ENCODE measurements around the gene ST3GAL3. TPM values are rescaled to one million over a fixed set of nuclear protein-coding genes. Genes with fewer than 3 reads are reported as not detected.

Gene ST3GAL3
- total and polyA plus RNA-seq, 10 of the 15 experiments (the other 5 are each of a cell fraction or from before 2014, with no cell fraction given): 1.2 to 19.3 (median 11.0) TPM

DNA sequence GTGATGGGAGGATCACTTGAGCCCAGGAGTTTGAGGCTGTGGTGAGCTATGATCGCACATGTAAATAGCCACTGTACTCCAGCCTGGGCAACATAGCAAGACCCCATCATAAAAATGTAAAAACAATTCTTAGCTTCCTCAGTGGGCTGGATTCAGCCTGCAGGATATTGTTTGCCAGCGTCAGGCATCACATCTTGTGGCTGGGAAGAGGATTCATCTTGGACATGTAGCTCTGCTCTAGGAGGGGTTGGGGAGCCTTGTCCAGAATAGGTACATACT lies 19.3 kb upstream of the ST3GAL3 start:
- in situ Hi-C loops (cut with MboI): no loop called here
- H3K9ac ChIP-seq (ENCODE audit: control insufficient read depth, insufficient read depth, low read length): no peak overlapping the region
- peaks cover 42 to 63% of the 10 kb centered on the region in 2 experiments for H3K36me3 ChIP-seq (ENCODE audit: control insufficient read depth in 2 of 2, insufficient read depth in 2 of 2, low read length in 1 of 2)
- no peak overlapping the region for H3K4me2 ChIP-seq (ENCODE audit: control insufficient read depth, insufficient read depth)
- SMC1A ChIA-PET (ENCODE audit: uncharacterized antibody, unreplicated experiment): no interaction called here
- H3K4me1 ChIP-seq (ENCODE audit: control insufficient read depth, insufficient read depth, low read length): no peaks in the 10 kb centered on the region
- BruUV-seq (replicated peaks): no TSS peak
- no peak overlapping the region for H2AFZ ChIP-seq (ENCODE audit: control insufficient read depth, low read depth, low read length)
- ATAC-seq (no peak), DNase-seq (ENCODE audit: low read depth, low spot score) (no peak), FAIRE-seq (no peak)
- H3K9me3 ChIP-seq (replicated peaks; ENCODE audit: control insufficient read depth, insufficient read depth, low read length): no peaks in the 10 kb centered on the region
- WGBS (ENCODE audit: insufficient coverage, insufficient replicate concordance, low lambda C conversion rate, missing lambda C conversion rate): 98% methylated on average over 2 of the region's 2 CpGs
- RAD21 ChIA-PET (ENCODE audit: unreplicated experiment): interaction anchor here (0.6 to 0.9 kb wide), 2 partner anchors 34 to 247 kb away, joined by 3 read pairs; no protein-coding TSS in a partner anchor
- no peak overlapping the region for H3K4me3 ChIP-seq
- intact Hi-C loops (cut with micrococcal nuclease; ENCODE audit: unreplicated experiment): no loop called here
- H3K79me2 ChIP-seq (ENCODE audit: control insufficient read depth, insufficient read depth, low read length): no peaks in the 10 kb centered on the region
- H3K27me3 ChIP-seq (replicated peaks in 1 of 2; ENCODE audit: control insufficient read depth in 2 of 2, insufficient read depth in 2 of 2, low read length in 1 of 2): no peaks in the 10 kb centered on the region
- POLR2A ChIA-PET: interaction anchor here (0.5 to 1.3 kb wide), 2 partner anchors 38 to 47 kb away, joined by 3 to 4 read pairs; partner anchors contain the start of gene KDM4A
- H3K27ac ChIP-seq (ENCODE audit: control insufficient read depth, insufficient read depth): no peak overlapping the region
- H4K20me1 ChIP-seq (ENCODE audit: control insufficient read depth, insufficient read depth): no peaks in the 10 kb centered on the region
- CTCF ChIA-PET: interaction anchor here (1.0 to 2.8 kb wide), 5 partner anchors 22 to 76 kb away, joined by 3 to 8 read pairs (median 3); no protein-coding TSS in a partner anchor
- TF ChIP-seq, protein P1, sequence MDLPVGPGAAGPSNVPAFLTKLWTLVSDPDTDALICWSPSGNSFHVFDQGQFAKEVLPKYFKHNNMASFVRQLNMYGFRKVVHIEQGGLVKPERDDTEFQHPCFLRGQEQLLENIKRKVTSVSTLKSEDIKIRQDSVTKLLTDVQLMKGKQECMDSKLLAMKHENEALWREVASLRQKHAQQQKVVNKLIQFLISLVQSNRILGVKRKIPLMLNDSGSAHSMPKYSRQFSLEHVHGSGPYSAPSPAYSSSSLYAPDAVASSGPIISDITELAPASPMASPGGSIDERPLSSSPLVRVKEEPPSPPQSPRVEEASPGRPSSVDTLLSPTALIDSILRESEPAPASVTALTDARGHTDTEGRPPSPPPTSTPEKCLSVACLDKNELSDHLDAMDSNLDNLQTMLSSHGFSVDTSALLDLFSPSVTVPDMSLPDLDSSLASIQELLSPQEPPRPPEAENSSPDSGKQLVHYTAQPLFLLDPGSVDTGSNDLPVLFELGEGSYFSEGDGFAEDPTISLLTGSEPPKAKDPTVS (IDR thresholded peaks at IDR 0.05; ENCODE audit: low read depth, low read length): no peak
- TF ChIP-seq, protein P2, sequence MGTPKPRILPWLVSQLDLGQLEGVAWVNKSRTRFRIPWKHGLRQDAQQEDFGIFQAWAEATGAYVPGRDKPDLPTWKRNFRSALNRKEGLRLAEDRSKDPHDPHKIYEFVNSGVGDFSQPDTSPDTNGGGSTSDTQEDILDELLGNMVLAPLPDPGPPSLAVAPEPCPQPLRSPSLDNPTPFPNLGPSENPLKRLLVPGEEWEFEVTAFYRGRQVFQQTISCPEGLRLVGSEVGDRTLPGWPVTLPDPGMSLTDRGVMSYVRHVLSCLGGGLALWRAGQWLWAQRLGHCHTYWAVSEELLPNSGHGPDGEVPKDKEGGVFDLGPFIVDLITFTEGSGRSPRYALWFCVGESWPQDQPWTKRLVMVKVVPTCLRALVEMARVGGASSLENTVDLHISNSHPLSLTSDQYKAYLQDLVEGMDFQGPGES (IDR thresholded peaks at IDR 0.05): no peak
- TF ChIP-seq MXI1 (IDR thresholded peaks at IDR 0.05; ENCODE audit: low read depth, low read length) (no peak), SPI1 (IDR thresholded peaks at IDR 0.05; ENCODE audit: borderline replicate concordance, insufficient read depth, low read depth, low read length) (no peak), NR2C1 (IDR thresholded peaks at IDR 0.05) (no peak), STAT3 (IDR thresholded peaks at IDR 0.05; ENCODE audit: low read depth, low read length) (no peak), NBN (IDR thresholded peaks at IDR 0.05) (no peak)
- TF ChIP-seq, protein P3, sequence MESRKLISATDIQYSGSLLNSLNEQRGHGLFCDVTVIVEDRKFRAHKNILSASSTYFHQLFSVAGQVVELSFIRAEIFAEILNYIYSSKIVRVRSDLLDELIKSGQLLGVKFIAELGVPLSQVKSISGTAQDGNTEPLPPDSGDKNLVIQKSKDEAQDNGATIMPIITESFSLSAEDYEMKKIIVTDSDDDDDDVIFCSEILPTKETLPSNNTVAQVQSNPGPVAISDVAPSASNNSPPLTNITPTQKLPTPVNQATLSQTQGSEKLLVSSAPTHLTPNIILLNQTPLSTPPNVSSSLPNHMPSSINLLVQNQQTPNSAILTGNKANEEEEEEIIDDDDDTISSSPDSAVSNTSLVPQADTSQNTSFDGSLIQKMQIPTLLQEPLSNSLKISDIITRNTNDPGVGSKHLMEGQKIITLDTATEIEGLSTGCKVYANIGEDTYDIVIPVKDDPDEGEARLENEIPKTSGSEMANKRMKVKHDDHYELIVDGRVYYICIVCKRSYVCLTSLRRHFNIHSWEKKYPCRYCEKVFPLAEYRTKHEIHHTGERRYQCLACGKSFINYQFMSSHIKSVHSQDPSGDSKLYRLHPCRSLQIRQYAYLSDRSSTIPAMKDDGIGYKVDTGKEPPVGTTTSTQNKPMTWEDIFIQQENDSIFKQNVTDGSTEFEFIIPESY (IDR thresholded peaks at IDR 0.05): no peak
- TF ChIP-seq, protein P4, sequence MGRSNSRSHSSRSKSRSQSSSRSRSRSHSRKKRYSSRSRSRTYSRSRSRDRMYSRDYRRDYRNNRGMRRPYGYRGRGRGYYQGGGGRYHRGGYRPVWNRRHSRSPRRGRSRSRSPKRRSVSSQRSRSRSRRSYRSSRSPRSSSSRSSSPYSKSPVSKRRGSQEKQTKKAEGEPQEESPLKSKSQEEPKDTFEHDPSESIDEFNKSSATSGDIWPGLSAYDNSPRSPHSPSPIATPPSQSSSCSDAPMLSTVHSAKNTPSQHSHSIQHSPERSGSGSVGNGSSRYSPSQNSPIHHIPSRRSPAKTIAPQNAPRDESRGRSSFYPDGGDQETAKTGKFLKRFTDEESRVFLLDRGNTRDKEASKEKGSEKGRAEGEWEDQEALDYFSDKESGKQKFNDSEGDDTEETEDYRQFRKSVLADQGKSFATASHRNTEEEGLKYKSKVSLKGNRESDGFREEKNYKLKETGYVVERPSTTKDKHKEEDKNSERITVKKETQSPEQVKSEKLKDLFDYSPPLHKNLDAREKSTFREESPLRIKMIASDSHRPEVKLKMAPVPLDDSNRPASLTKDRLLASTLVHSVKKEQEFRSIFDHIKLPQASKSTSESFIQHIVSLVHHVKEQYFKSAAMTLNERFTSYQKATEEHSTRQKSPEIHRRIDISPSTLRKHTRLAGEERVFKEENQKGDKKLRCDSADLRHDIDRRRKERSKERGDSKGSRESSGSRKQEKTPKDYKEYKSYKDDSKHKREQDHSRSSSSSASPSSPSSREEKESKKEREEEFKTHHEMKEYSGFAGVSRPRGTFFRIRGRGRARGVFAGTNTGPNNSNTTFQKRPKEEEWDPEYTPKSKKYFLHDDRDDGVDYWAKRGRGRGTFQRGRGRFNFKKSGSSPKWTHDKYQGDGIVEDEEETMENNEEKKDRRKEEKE (IDR thresholded peaks at IDR 0.05): no peak
- TF ChIP-seq, protein P5, sequence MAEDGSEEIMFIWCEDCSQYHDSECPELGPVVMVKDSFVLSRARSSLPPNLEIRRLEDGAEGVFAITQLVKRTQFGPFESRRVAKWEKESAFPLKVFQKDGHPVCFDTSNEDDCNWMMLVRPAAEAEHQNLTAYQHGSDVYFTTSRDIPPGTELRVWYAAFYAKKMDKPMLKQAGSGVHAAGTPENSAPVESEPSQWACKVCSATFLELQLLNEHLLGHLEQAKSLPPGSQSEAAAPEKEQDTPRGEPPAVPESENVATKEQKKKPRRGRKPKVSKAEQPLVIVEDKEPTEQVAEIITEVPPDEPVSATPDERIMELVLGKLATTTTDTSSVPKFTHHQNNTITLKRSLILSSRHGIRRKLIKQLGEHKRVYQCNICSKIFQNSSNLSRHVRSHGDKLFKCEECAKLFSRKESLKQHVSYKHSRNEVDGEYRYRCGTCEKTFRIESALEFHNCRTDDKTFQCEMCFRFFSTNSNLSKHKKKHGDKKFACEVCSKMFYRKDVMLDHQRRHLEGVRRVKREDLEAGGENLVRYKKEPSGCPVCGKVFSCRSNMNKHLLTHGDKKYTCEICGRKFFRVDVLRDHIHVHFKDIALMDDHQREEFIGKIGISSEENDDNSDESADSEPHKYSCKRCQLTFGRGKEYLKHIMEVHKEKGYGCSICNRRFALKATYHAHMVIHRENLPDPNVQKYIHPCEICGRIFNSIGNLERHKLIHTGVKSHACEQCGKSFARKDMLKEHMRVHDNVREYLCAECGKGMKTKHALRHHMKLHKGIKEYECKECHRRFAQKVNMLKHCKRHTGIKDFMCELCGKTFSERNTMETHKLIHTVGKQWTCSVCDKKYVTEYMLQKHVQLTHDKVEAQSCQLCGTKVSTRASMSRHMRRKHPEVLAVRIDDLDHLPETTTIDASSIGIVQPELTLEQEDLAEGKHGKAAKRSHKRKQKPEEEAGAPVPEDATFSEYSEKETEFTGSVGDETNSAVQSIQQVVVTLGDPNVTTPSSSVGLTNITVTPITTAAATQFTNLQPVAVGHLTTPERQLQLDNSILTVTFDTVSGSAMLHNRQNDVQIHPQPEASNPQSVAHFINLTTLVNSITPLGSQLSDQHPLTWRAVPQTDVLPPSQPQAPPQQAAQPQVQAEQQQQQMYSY (CRISPR knock-in tag; IDR thresholded peaks at IDR 0.05): no peak
- TF ChIP-seq, protein P6, sequence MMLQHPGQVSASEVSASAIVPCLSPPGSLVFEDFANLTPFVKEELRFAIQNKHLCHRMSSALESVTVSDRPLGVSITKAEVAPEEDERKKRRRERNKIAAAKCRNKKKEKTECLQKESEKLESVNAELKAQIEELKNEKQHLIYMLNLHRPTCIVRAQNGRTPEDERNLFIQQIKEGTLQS (IDR thresholded peaks at IDR 0.05; ENCODE audit: borderline replicate concordance, extremely low read depth, low read depth, low read length): no peak

Measured in GM12878 (cell line).